Mammary epithelial cell (primary cell): ENCODE data around the gene KRTAP5-9.
"Not testable (repeated sequence)": the region's sequence is repeated elsewhere in the genome, so short reads cannot be mapped to it uniquely, and the experiment has no call there.

Experiments used
- CTCF ChIP-seq, 2 donors: IDR thresholded peaks in 1 of 2; conservative IDR thresholded peaks in 1 of 2; 2 replicates each; pipeline ENCODE4 v1.5.1; 2011 to 2012; ENCODE audit warnings: inconsistent platforms in 2 of 2, low read length in 2 of 2, mild to moderate bottlenecking in 2 of 2, control low read depth in 1 of 2, low read depth in 1 of 2; ENCODE audit not compliant: insufficient read depth in 1 of 2; ENCODE audit errors: extremely low read depth in 1 of 2
- EZH2 ChIP-seq: IDR thresholded peaks from 2 replicates; pipeline ENCODE4 v1.6.1; 2012; ENCODE audit warnings: low read length, inconsistent platforms, borderline replicate concordance

GRCh38 chr11:71588822-71589545, 40.8 kb downstream of the KRTAP5-9 start:
- TF ChIP-seq CTCF (conservative IDR thresholded peaks at IDR 0.05 in 1 of 2, IDR thresholded peaks at IDR 0.05 in 1 of 2; ENCODE audit: extremely low read depth in 1 of 2, insufficient read depth in 1 of 2, low read depth in 1 of 2, low read length in 2 of 2) = peak in 1 of 2 donors; percentile 8
- not testable (repeated sequence) for TF ChIP-seq EZH2
